Smooth muscle cell (in vitro differentiated cells): ENCODE measurements around the gene DPP7. TPM values are rescaled to one million over a fixed set of nuclear protein-coding genes. Genes with fewer than 3 reads are reported as not detected.

Source experiments
- DNase-seq: peaks from one replicate; lab custom pipeline; 2025; ENCODE audit not compliant: unreplicated experiment; lab: John Stamatoyannopoulos, UW
- H2AFZ ChIP-seq: fragments of 200-600 bp; sonication (generic); 2 replicates; pipeline ENCODE4 v1.6.0; 2016; ENCODE audit warnings: antibody characterized with exemption, low read depth, mild to moderate bottlenecking
- H3F3A ChIP-seq: fragments of 200-600 bp; sonication (generic); 2 replicates; pipeline ENCODE4 v1.6.0; 2017; ENCODE audit warnings: antibody characterized with exemption, low read depth
- H3K27ac ChIP-seq: fragments of 200-600 bp; sonication (generic); 2 replicates; pipeline ENCODE4 v1.5.1; 2016; ENCODE audit warnings: low read depth, mild to moderate bottlenecking
- H3K27me3 ChIP-seq: fragments of 200-600 bp; sonication (generic); 2 replicates; pipeline ENCODE4 v1.6.1; 2016; ENCODE audit warnings: low read depth, mild to moderate bottlenecking
- H3K36me3 ChIP-seq: fragments of 200-600 bp; sonication (generic); 2 replicates; pipeline ENCODE4 v1.5.1; 2016; ENCODE audit warnings: low read depth
- H3K4me1 ChIP-seq: fragments of 200-600 bp; sonication (generic); 2 replicates; pipeline ENCODE4 v1.5.1; 2016; ENCODE audit warnings: low read depth
- H3K4me2 ChIP-seq: fragments of 200-600 bp; sonication (generic); 2 replicates; pipeline ENCODE4 v1.6.0; 2016; ENCODE audit warnings: mild to moderate bottlenecking
- H3K4me3 ChIP-seq: fragments of 200-600 bp; sonication (generic); 2 replicates; pipeline ENCODE4 v1.5.1; 2016; ENCODE audit warnings: mild to moderate bottlenecking
- H3K79me2 ChIP-seq: fragments of 200-600 bp; sonication (generic); 2 replicates; pipeline ENCODE4 v1.6.0; 2016; ENCODE audit warnings: low read depth, mild to moderate bottlenecking
- H3K9ac ChIP-seq: fragments of 200-600 bp; sonication (generic); 2 replicates; pipeline ENCODE4 v1.6.0; 2016; ENCODE audit warnings: low read depth
- H3K9me3 ChIP-seq: fragments of 200-600 bp; sonication (generic); replicated peaks from 2 replicates; pipeline ENCODE4 v1.5.1; 2016; ENCODE audit warnings: low read depth
- H4K20me1 ChIP-seq: fragments of 200-600 bp; sonication (generic); 2 replicates; pipeline ENCODE4 v1.6.0; 2016; ENCODE audit warnings: low read depth
- WGBS: methylation state at CpG from one replicate; pipeline ENCODE4 v1.1.7; 2016; ENCODE audit warnings: low lambda C conversion rate; 5-methylcytosine and 5-hydroxymethylcytosine counted together
- polyA plus RNA-seq: library from polyadenylated mRNA; unstranded; fragments of >200 nt; fragmentation: Nextera tagmentation; extraction: Ambion mirVana; gene quantifications from 2 replicates; pipeline ENCODE4 v1.2.1, GENCODE V29; 2016
- total RNA-seq: library from RNA; depleted of rRNA; stranded (reverse); fragments of >200 nt; gene quantifications from 2 replicates; pipeline ENCODE4 v1.2.3, GENCODE V29; 2014
- TF ChIP-seq, protein P1 (sequence below): fragments of 200-600 bp; sonication (generic); IDR thresholded peaks from 2 replicates; pipeline ENCODE4 v1.5.1; 2017; ENCODE audit warnings: borderline replicate concordance, mild to moderate bottlenecking, antibody characterized with exemption; ENCODE audit not compliant: insufficient read depth, poor library complexity, severe bottlenecking

DPP7 gene
- total and polyA plus RNA-seq, 2 experiments from 2014 or later: 51.4 to 170 TPM

GRCh38 chr9:137080260-137081122 lies 34.0 kb downstream of the DPP7 start:
- H4K20me1 ChIP-seq: peaks cover 30% of the 10 kb centered on the region

GRCh38 chr9:137079401-137079787 lies 35.1 kb downstream of the DPP7 start:
- no peaks in the 10 kb centered on the region for H3K9me3 ChIP-seq
- TF ChIP-seq, protein P1, sequence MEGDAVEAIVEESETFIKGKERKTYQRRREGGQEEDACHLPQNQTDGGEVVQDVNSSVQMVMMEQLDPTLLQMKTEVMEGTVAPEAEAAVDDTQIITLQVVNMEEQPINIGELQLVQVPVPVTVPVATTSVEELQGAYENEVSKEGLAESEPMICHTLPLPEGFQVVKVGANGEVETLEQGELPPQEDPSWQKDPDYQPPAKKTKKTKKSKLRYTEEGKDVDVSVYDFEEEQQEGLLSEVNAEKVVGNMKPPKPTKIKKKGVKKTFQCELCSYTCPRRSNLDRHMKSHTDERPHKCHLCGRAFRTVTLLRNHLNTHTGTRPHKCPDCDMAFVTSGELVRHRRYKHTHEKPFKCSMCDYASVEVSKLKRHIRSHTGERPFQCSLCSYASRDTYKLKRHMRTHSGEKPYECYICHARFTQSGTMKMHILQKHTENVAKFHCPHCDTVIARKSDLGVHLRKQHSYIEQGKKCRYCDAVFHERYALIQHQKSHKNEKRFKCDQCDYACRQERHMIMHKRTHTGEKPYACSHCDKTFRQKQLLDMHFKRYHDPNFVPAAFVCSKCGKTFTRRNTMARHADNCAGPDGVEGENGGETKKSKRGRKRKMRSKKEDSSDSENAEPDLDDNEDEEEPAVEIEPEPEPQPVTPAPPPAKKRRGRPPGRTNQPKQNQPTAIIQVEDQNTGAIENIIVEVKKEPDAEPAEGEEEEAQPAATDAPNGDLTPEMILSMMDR: no peak
- H2AFZ ChIP-seq: no peak overlapping the region
- peaks cover 19% of the 10 kb centered on the region for H3F3A ChIP-seq
- peaks cover 30% of the 10 kb centered on the region for H4K20me1 ChIP-seq
- H3K36me3 ChIP-seq: no peaks in the 10 kb centered on the region
- H3K4me2 ChIP-seq: no peak overlapping the region
- no peak for DNase-seq
- no peak overlapping the region for H3K27ac ChIP-seq
- no peak overlapping the region for H3K4me3 ChIP-seq
- no peaks in the 10 kb centered on the region for H3K79me2 ChIP-seq
- 94% methylated on average over 13 of the region's 13 CpGs for WGBS
- H3K9ac ChIP-seq: no peak overlapping the region
- no peaks in the 10 kb centered on the region for H3K27me3 ChIP-seq
- H3K4me1 ChIP-seq: peaks cover 15% of the 10 kb centered on the region

More at GRCh38 chr9:137080260-137081122, 34.0 kb downstream of the DPP7 start:
- Histone ChIP-seq H3K4me1 (peaks cover 15% of the 10 kb centered on the region), H3K9ac (no peak overlapping the region), H3K36me3 (no peaks in the 10 kb centered on the region), H3K4me3 (no peak overlapping the region), H3K27ac (no peak overlapping the region), H3F3A (peaks cover 30% of the 10 kb centered on the region), H3K27me3 (no peaks in the 10 kb centered on the region), H3K9me3 (no peaks in the 10 kb centered on the region), H2AFZ (no peak overlapping the region), H3K79me2 (no peaks in the 10 kb centered on the region), H3K4me2 (no peak overlapping the region)
- 90% methylated on average over 20 of the region's 24 CpGs for WGBS
- TF ChIP-seq, protein P1: no peak
- DNase-seq: no peak

DNA sequence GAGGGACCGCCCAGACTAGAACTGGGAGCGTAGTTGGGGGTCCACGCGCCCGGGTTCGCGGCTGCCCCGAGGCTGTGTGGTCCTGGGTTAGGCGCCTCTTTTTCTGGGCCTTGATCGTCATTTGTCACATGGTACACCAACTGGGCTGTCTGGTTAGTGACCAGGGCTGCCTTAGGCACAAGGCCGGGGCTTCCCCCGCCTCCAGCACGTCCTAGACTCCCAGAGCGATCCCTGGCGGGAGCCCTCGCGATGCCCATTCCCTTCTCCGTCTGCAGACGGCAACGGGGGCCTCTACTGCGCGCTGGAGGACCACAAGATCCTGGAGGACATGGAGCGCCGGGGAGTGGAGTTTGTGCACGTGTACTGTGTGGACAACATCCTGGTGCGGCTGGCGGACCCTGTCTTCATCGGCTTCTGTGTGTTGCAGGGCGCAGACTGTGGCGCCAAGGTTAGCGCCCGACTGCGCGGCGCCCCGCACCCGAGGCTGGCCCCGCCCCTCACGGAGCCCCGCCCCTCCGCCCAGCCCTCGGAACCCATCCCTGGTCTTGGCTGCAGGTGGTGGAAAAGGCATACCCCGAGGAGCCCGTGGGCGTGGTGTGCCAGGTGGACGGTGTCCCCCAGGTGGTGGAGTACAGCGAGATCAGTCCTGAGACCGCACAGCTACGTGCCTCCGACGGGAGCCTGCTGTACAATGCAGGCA lies 35.7 kb downstream of the DPP7 start:
- Histone ChIP-seq H4K20me1 (peaks cover 30% of the 10 kb centered on the region), H3F3A (peaks cover 14% of the 10 kb centered on the region), H3K4me1 (peaks cover 12% of the 10 kb centered on the region), H3K9ac (no peak overlapping the region), H3K9me3 (no peaks in the 10 kb centered on the region), H3K4me2 (peak overlapping the region; percentile 99), H3K36me3 (no peaks in the 10 kb centered on the region), H3K4me3 (peak overlapping the region; percentile 71), H3K79me2 (no peaks in the 10 kb centered on the region), H2AFZ (no peak overlapping the region), H3K27me3 (no peaks in the 10 kb centered on the region), H3K27ac (no peak overlapping the region)
- TF ChIP-seq, protein P1: no peak
- WGBS: 44% methylated on average over 50 of the region's 51 CpGs
- no peak for DNase-seq
